DMS 273 (cell line): ENCODE data around the gene VSIG10L.
A peak's percentile ranks its signal among the peaks of the same experiment; 100 is the strongest.

Source experiments
- DNase-seq: peaks from one replicate; lab custom pipeline; 2025; ENCODE audit not compliant: unreplicated experiment; lab: John Stamatoyannopoulos, UW

The VSIG10L gene

GRCh38 chr19:51339313-51339686 is 2.6 kb downstream of the VSIG10L start:
- DNase-seq: no peak

GRCh38 chr19:51338563-51339312 is 3.2 kb downstream of the VSIG10L start:
- DNase-seq: peak; percentile 90

- no peak for DNase-seq
These were observed 3.9 kb downstream of the VSIG10L start for GRCh38 chr19:51337861-51338562.

- no peak for DNase-seq
These were observed 4.6 kb downstream of the VSIG10L start for GRCh38 chr19:51337141-51337860.

- peak; percentile 29 for DNase-seq
These were observed 8.0 kb downstream of the VSIG10L start for GRCh38 chr19:51333836-51334460.

GRCh38 chr19:51331716-51332115 is 10.2 kb downstream of the VSIG10L start:
- DNase-seq: no peak

GRCh38 chr19:51331193-51331592 is 10.7 kb downstream of the VSIG10L start:
- DNase-seq: no peak

- no peak for DNase-seq
These were observed 11.6 kb downstream of the VSIG10L start for GRCh38 chr19:51330366-51330765.

GRCh38 chr19:51329411-51329810 is 12.5 kb downstream of the VSIG10L start:
- DNase-seq: no peak

GRCh38 chr19:51327066-51328001 is 14.6 kb downstream of the VSIG10L start:
- peak; percentile 55 for DNase-seq

- no peak for DNase-seq
These were observed 15.5 kb downstream of the VSIG10L start for GRCh38 chr19:51326216-51327065.

- no peak for DNase-seq
These were observed 16.6 kb downstream of the VSIG10L start for GRCh38 chr19:51325161-51325976.

GRCh38 chr19:51324167-51324481 is 17.8 kb downstream of the VSIG10L start:
- no peak for DNase-seq

- DNase-seq: no peak
These were observed 18.3 kb downstream of the VSIG10L start for GRCh38 chr19:51323481-51324166.

GRCh38 chr19:51321799-51322198 is 20.1 kb downstream of the VSIG10L start:
- no peak for DNase-seq

GRCh38 chr19:51320280-51320657 is 21.7 kb downstream of the VSIG10L start:
- no peak for DNase-seq

GRCh38 chr19:51319649-51320279 is 22.2 kb downstream of the VSIG10L start:
- no peak for DNase-seq
